Measurements from ENCODE around the gene ENDOG.
"Not testable (repeated sequence)": the region's sequence is repeated elsewhere in the genome, so short reads cannot be mapped to it uniquely, and the experiment has no call there.

The ENDOG gene

GRCh38 chr9:128841694-128842492 lies 23.6 kb downstream of the ENDOG start:
- H3K4me3 ChIP-seq (replicated peaks in 1 of 2; ENCODE audit: low read depth in 2 of 2, low read length in 2 of 2) = no peak overlapping the region
- DNase-seq (ENCODE audit: low read depth in 2 of 2) = no peak
- no peak for TF ChIP-seq CTCF (IDR thresholded peaks at IDR 0.05; ENCODE audit: low read depth, low read length)

- H3K4me3 ChIP-seq (replicated peaks in 1 of 2; ENCODE audit: low read depth in 2 of 2, low read length in 2 of 2); DNase-seq (ENCODE audit: low read depth in 2 of 2): not testable (repeated sequence)
These were observed 24.9 kb downstream of the ENDOG start for GRCh38 chr9:128843171-128843570.

GRCh38 chr9:128845186-128845931 lies 27.1 kb downstream of the ENDOG start:
- no peak overlapping the region for H3K4me3 ChIP-seq (replicated peaks in 1 of 2; ENCODE audit: low read depth in 2 of 2, low read length in 2 of 2)
- DNase-seq (ENCODE audit: low read depth in 2 of 2) = no peak
- TF ChIP-seq CTCF (IDR thresholded peaks at IDR 0.05; ENCODE audit: low read depth, low read length) = no peak

- no peak overlapping the region for H3K4me3 ChIP-seq (replicated peaks in 1 of 2; ENCODE audit: low read depth in 2 of 2, low read length in 2 of 2)
- TF ChIP-seq CTCF (IDR thresholded peaks at IDR 0.05; ENCODE audit: low read depth, low read length) = no peak
- DNase-seq (ENCODE audit: low read depth in 2 of 2) = no peak
These were observed 28.4 kb downstream of the ENDOG start for GRCh38 chr9:128846680-128847030.

GRCh38 chr9:128847803-128848202 lies 29.5 kb downstream of the ENDOG start:
- TF ChIP-seq CTCF (IDR thresholded peaks at IDR 0.05; ENCODE audit: low read depth, low read length) = no peak
- DNase-seq (ENCODE audit: low read depth in 2 of 2) = no peak
- H3K4me3 ChIP-seq (replicated peaks in 1 of 2; ENCODE audit: low read depth in 2 of 2, low read length in 2 of 2) = no peak overlapping the region

- not testable (repeated sequence) for H3K4me3 ChIP-seq (replicated peaks in 1 of 2; ENCODE audit: low read depth in 2 of 2, low read length in 2 of 2); DNase-seq (ENCODE audit: low read depth in 2 of 2)
These were observed 32.7 kb downstream of the ENDOG start for GRCh38 chr9:128851024-128851423.

GRCh38 chr9:128851779-128852600 lies 33.7 kb downstream of the ENDOG start:
- peak; percentile 36 for TF ChIP-seq CTCF (IDR thresholded peaks at IDR 0.05; ENCODE audit: low read depth, low read length)
- DNase-seq (ENCODE audit: low read depth in 2 of 2) = peak; percentile 69 to 75
- H3K4me3 ChIP-seq (replicated peaks in 1 of 2; ENCODE audit: low read depth in 2 of 2, low read length in 2 of 2) = not testable (repeated sequence)

- DNase-seq (ENCODE audit: low read depth in 2 of 2); H3K4me3 ChIP-seq (replicated peaks in 1 of 2; ENCODE audit: low read depth in 2 of 2, low read length in 2 of 2): not testable (repeated sequence)
These were observed 34.3 kb downstream of the ENDOG start for GRCh38 chr9:128852646-128853045.

GRCh38 chr9:128854454-128854853 lies 36.2 kb downstream of the ENDOG start:
- not testable (repeated sequence) for H3K4me3 ChIP-seq (replicated peaks in 1 of 2; ENCODE audit: low read depth in 2 of 2, low read length in 2 of 2); DNase-seq (ENCODE audit: low read depth in 2 of 2)

- H3K4me3 ChIP-seq (replicated peaks in 1 of 2; ENCODE audit: low read depth in 2 of 2, low read length in 2 of 2); DNase-seq (ENCODE audit: low read depth in 2 of 2): not testable (repeated sequence)
These were observed 40.2 kb downstream of the ENDOG start for GRCh38 chr9:128858476-128858875.
